DND-41 (cell line): Measurements from ENCODE around the gene FOXP4.

Experiments used
- ATAC-seq: fragments of 200-7000 bp; cut with Tn5 transposase; 3 replicates; pipeline ENCODE4 v1.9.1; 2021; ENCODE audit warnings: low read depth; ENCODE audit not compliant: insufficient read depth
- DNase-seq: peaks from one replicate; pipeline ENCODE4 v3.0.0-alpha.2; 2020
- H2AFZ ChIP-seq: 2 replicates; pipeline ENCODE4 v1.6.0; 2012; ENCODE audit warnings: low read depth, low read length
- H3K27ac ChIP-seq: 2 replicates; pipeline ENCODE4 v1.5.1; 2012; ENCODE audit warnings: low read length, inconsistent platforms
- H3K27me3 ChIP-seq: fragments of 200-600 bp; sonication (generic); 2 replicates; pipeline ENCODE4 v1.6.0; 2012; ENCODE audit warnings: low read length, mild to moderate bottlenecking, inconsistent platforms; ENCODE audit not compliant: insufficient read depth, poor library complexity
- H3K36me3 ChIP-seq: 2 replicates; pipeline ENCODE4 v1.5.1; 2012; ENCODE audit warnings: low read length, inconsistent platforms; ENCODE audit not compliant: insufficient read depth
- H3K4me1 ChIP-seq: 2 replicates; pipeline ENCODE4 v1.5.1; 2012; ENCODE audit warnings: mild to moderate bottlenecking, low read length; ENCODE audit not compliant: insufficient read depth
- H3K4me2 ChIP-seq: 2 replicates; pipeline ENCODE4 v1.6.0; 2012; ENCODE audit warnings: mild to moderate bottlenecking, moderate library complexity, low read length, inconsistent platforms; ENCODE audit not compliant: insufficient read depth
- H3K4me3 ChIP-seq, 2 experiments: fragments of 200-600 bp in 1 of 2; shearing (Covaris generic) in 1 of 2; 2 replicates each; pipeline ENCODE4 v1.5.1; 2012 to 2016; ENCODE audit warnings: inconsistent platforms in 2 of 2, low read length in 2 of 2, mild to moderate bottlenecking in 2 of 2, low read depth in 1 of 2, moderate library complexity in 1 of 2
- H3K79me2 ChIP-seq: 2 replicates; pipeline ENCODE4 v1.6.0; 2012; ENCODE audit warnings: low read length, inconsistent platforms; ENCODE audit not compliant: insufficient read depth
- H3K9ac ChIP-seq: 2 replicates; pipeline ENCODE4 v1.6.0; 2012; ENCODE audit warnings: low read depth, mild to moderate bottlenecking, inconsistent platforms, low read length, moderate library complexity
- H3K9me3 ChIP-seq: 2 replicates; pipeline ENCODE4 v1.5.1; 2012; ENCODE audit warnings: low read length, moderate library complexity, mild to moderate bottlenecking, inconsistent platforms; ENCODE audit not compliant: insufficient read depth, severe bottlenecking
- H4K20me1 ChIP-seq: 2 replicates; pipeline ENCODE4 v1.6.0; 2012; ENCODE audit warnings: low read length; ENCODE audit not compliant: insufficient read depth
- EZH2 ChIP-seq: IDR thresholded peaks from 3 replicates; pipeline ENCODE4 v1.6.1; 2012; ENCODE audit warnings: borderline replicate concordance, low read depth, mild to moderate bottlenecking, moderate library complexity, low read length, inconsistent platforms; ENCODE audit not compliant: severe bottlenecking
- TF ChIP-seq, protein P1 (sequence below): IDR thresholded peaks from 2 replicates; pipeline ENCODE4 v1.5.1; 2012; ENCODE audit warnings: borderline replicate concordance, low read length, moderate library complexity, mild to moderate bottlenecking; ENCODE audit not compliant: poor library complexity, severe bottlenecking; ENCODE audit errors: extremely low read depth

FOXP4 gene

DNA sequence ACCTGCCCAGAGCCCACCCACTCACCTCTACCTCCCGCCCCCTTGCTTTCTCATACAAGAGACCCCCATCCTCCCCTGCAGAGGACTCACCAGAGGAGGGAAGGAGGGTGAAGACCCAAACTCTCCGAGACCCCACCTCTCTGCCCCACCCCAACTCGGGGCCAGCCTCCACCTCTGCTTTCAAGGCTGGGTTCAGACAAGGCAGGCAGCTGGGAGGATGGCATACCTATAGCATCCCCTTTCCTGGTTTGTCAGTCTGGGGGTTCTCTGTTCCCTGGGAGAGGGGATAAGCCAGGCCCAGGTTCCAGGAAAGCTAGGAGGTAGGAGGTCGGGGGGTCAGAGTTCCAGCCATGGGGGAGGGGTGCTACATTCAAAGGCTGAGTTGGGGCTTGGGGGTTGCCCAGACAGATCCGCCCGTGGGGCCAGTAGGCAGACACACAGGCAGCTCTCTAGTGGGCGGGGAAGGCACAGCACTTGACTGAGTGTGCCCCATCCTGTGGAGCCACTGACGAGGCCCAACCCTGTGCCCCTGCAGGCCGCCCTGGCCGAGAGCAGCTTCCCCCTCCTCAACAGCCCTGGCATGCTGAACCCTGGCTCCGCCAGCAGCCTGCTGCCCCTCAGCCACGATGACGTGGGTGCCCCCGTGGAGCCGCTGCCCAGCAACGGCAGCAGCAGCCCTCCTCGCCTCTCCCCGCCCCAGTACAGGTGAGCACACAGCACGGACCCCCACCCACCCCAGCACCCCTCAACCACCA, 51.2 kb downstream of the FOXP4 start:
- H3K4me2 ChIP-seq: no peak overlapping the region
- H2AFZ ChIP-seq: no peak overlapping the region
- no peaks in the 10 kb centered on the region for H3K27me3 ChIP-seq
- no peaks in the 10 kb centered on the region for H4K20me1 ChIP-seq
- no peak overlapping the region for H3K9ac ChIP-seq
- no peaks in the 10 kb centered on the region for H3K9me3 ChIP-seq
- H3K36me3 ChIP-seq: peaks cover 54% of the 10 kb centered on the region
- H3K4me1 ChIP-seq: peaks cover 2% of the 10 kb centered on the region
- no peak overlapping the region for H3K4me3 ChIP-seq
- ATAC-seq (no peak), DNase-seq (no peak)
- H3K27ac ChIP-seq: no peak overlapping the region
- H3K79me2 ChIP-seq: no peaks in the 10 kb centered on the region
- TF ChIP-seq EZH2: no peak
- TF ChIP-seq, protein P1, sequence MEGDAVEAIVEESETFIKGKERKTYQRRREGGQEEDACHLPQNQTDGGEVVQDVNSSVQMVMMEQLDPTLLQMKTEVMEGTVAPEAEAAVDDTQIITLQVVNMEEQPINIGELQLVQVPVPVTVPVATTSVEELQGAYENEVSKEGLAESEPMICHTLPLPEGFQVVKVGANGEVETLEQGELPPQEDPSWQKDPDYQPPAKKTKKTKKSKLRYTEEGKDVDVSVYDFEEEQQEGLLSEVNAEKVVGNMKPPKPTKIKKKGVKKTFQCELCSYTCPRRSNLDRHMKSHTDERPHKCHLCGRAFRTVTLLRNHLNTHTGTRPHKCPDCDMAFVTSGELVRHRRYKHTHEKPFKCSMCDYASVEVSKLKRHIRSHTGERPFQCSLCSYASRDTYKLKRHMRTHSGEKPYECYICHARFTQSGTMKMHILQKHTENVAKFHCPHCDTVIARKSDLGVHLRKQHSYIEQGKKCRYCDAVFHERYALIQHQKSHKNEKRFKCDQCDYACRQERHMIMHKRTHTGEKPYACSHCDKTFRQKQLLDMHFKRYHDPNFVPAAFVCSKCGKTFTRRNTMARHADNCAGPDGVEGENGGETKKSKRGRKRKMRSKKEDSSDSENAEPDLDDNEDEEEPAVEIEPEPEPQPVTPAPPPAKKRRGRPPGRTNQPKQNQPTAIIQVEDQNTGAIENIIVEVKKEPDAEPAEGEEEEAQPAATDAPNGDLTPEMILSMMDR: no peak

- Histone ChIP-seq H3K4me1 (peaks cover 13% of the 10 kb centered on the region), H3K27me3 (no peaks in the 10 kb centered on the region), H3K4me2 (no peak overlapping the region), H3K9ac (no peak overlapping the region), H3K36me3 (peaks cover 42% of the 10 kb centered on the region), H3K9me3 (no peaks in the 10 kb centered on the region), H4K20me1 (no peaks in the 10 kb centered on the region), H3K79me2 (no peaks in the 10 kb centered on the region), H3K4me3 (no peak overlapping the region), H2AFZ (no peak overlapping the region), H3K27ac (no peak overlapping the region)
- TF ChIP-seq, protein P1: no peak
- no peak for TF ChIP-seq EZH2
- ATAC-seq (no peak), DNase-seq (no peak)
Measured at GRCh38 chr6:41598670-41599014, 52.5 kb downstream of the FOXP4 start.

DNA sequence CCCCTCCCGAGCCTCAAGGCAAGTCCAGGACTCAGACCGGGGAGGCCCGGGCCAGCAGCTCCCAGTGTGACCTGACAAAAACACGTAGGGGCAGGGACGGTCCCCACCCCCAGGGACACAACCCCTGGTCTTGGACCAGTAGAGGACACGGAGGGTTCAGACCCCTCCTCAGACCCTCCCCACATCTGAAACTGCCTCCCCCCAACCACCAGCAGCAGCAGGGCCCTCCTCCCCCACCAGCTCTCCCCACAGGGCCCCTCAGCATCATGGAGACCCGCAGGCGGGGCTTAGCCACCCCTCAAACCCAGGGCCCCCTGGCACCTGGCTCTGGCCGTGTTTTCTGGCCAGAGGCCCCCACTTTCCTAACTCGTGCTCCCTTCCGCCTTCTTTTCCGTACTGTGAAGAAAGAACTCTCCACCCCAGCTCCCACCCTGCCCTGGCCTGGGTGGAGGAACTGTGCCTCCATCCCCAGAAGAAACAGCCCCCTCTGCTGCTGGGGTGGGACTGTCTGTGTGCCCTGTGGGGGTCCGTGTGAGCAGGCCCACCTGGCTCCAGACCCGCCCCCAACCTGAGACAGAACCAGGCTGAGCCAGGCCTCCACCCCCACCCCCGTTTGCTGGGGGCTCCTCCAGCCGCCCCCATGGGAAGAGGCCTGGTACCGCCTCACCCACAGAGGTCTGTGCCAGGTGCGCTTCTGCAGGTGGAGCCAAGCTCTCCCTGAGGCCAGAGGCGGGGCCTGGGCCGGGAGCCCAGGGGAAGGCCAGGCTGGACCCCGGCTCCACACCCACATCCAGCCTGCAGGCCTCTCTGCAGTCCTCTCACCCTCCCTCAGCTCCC, 53.1 kb downstream of the FOXP4 start:
- peaks cover 38% of the 10 kb centered on the region for H3K36me3 ChIP-seq
- no peaks in the 10 kb centered on the region for H3K27me3 ChIP-seq
- no peaks in the 10 kb centered on the region for H3K79me2 ChIP-seq
- no peaks in the 10 kb centered on the region for H3K9me3 ChIP-seq
- H2AFZ ChIP-seq: no peak overlapping the region
- no peak for TF ChIP-seq EZH2
- TF ChIP-seq, protein P1: no peak
- no peak overlapping the region for H3K9ac ChIP-seq
- no peaks in the 10 kb centered on the region for H4K20me1 ChIP-seq
- H3K27ac ChIP-seq: no peak overlapping the region
- ATAC-seq (no peak), DNase-seq (no peak)
- H3K4me3 ChIP-seq: no peak overlapping the region
- no peak overlapping the region for H3K4me2 ChIP-seq
- H3K4me1 ChIP-seq: peaks cover 13% of the 10 kb centered on the region
